Ovary (tissue), 3 donors: ENCODE results near the gene SLC25A5.

Source experiments
- CTCF ChIP-seq, 3 donors: fragments of 450-650 bp in 2 of 3; fragments of 200-600 bp in 1 of 3; IDR thresholded peaks; one replicate each; pipeline versions ENCODE4 v1.5.1 to v1.8.0; 2016 to 2022; ENCODE audit warnings: antibody characterized with exemption in 3 of 3, mild to moderate bottlenecking in 1 of 3
- POLR2A ChIP-seq: fragments of 450-650 bp; IDR thresholded peaks from one replicate; pipeline ENCODE4 v1.6.1; 2017; ENCODE audit warnings: antibody characterized with exemption, mild to moderate bottlenecking, moderate library complexity
- donor health status: DM: no; HTN: no; CAD: no.

GRCh38 chrX:119429471-119429870, 38.8 kb upstream of the SLC25A5 start:
- TF ChIP-seq POLR2A, result no peak
- no peak for TF ChIP-seq CTCF (IDR thresholded peaks at IDR 0.05)
